ENCODE results near the gene DARS1. TPM values are rescaled to one million over a fixed set of nuclear protein-coding genes. Genes with fewer than 3 reads are reported as not detected.
A peak's percentile ranks its signal among the peaks of the same experiment; 100 is the strongest.

The DARS1 gene
- polyA plus RNA-seq, result 100 to 1,000 TPM in 1 of 2 donors, 10 to 100 TPM in 1; 52.5 to 141 TPM

- Histone ChIP-seq H3K4me3 (ENCODE audit: low read depth in 1 of 2, low read length in 2 of 2) (peak within 1 kb of the TSS; percentile 90 to 100), H3K4me1 (ENCODE audit: control insufficient read depth in 2 of 2, insufficient read depth in 2 of 2, low read length in 1 of 2) (no peaks in the 10 kb centered on the region), H3K27me3 (ENCODE audit: control insufficient read depth in 1 of 2, insufficient read depth in 2 of 2, low read length in 2 of 2) (no peaks in the 10 kb centered on the region), H3K36me3 (ENCODE audit: control insufficient read depth in 2 of 2, insufficient read depth in 2 of 2, low read length in 1 of 2) (peaks cover 0 to 4% of the 10 kb centered on the region in 2 donors), H3K9me3 (ENCODE audit: control insufficient read depth in 2 of 2, insufficient read depth in 1 of 2, low read depth in 1 of 2, low read length in 1 of 2) (no peaks in the 10 kb centered on the region), H3K27ac (ENCODE audit: low read depth in 2 of 2, low read length in 1 of 2) (peak within 1 kb of the TSS; percentile 98 to 99)
- 0% methylated on average over 62 to 64 of the region's 64 CpGs for WGBS, 2 donors
Observed at GRCh38 chr2:135985018-135985825, at the start of gene DARS1. Gene DARS1 (minus strand): TSS chr2:135985626. CDS start chr2:135985468, 158 bp downstream.

DNA sequence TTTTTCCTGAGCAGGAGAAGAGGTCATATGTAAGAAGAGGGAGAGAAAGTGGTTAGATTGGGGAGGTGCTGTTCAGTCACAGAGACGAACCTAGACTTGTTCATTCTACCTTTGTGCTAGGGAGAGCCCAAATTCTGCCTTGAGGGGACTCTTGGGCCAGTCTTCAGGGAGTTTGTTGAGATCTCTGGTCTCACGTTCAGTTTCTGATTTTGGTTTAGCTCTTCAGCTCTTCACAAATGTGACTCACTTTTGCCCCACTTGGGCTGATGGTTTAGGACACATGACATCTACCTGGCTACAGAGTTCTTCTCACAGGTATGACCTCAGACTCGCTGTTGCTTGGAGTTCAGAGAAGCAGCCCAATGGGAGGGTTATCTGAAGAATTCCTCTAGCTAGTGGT lies 49.2 kb upstream of the DARS1 start:
- H3K27me3 ChIP-seq (ENCODE audit: control insufficient read depth in 1 of 2, insufficient read depth in 2 of 2, low read length in 2 of 2), result no peaks in the 10 kb centered on the region
- no peaks in the 10 kb centered on the region for H3K36me3 ChIP-seq (ENCODE audit: control insufficient read depth in 2 of 2, insufficient read depth in 2 of 2, low read length in 1 of 2)
- H3K4me3 ChIP-seq (ENCODE audit: low read depth in 1 of 2, low read length in 2 of 2), result no peak overlapping the region
- H3K27ac ChIP-seq (ENCODE audit: low read depth in 2 of 2, low read length in 1 of 2), result no peak overlapping the region
- no peaks in the 10 kb centered on the region for H3K9me3 ChIP-seq (ENCODE audit: control insufficient read depth in 2 of 2, insufficient read depth in 1 of 2, low read depth in 1 of 2, low read length in 1 of 2)
- WGBS, 2 donors, result 81 to 87% methylated on average over 3 of the region's 3 CpGs
- no peaks in the 10 kb centered on the region for H3K4me1 ChIP-seq (ENCODE audit: control insufficient read depth in 2 of 2, insufficient read depth in 2 of 2, low read length in 1 of 2)

DNA sequence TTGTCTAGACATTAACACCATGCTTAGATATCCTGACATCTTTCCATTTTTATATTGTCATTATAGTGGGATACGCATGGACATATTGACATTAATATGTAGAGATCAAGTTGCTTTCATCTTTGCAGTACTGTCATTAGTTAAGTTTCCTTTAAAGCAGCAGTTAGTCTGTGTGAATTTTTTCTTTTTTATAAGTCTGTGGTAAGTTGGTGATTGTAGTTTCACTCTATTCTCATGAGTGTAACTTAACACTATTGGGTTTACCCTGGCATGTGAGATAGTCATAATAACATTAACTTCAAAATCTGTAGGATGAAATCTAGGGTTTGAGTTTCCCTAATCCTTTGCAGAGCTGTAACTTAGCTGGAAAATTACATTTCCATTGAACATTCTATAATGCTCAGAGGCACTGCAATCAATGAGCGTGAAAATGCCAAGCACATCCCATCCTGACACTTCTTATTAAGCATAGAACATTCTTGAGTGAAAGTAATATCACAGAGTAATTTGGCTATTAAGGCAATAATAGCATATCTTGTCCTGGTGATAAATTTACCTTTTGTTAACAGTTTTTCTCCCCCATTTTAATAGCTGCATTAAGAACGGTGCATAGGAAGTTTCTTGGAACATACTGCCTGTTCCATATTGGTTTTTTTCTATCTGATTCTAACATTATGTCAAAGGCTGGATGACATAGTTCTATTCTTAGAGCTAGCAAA lies 47.5 kb upstream of the DARS1 start:
- Histone ChIP-seq H3K4me3 (ENCODE audit: low read depth in 1 of 2, low read length in 2 of 2) (no peak overlapping the region), H3K27me3 (ENCODE audit: control insufficient read depth in 1 of 2, insufficient read depth in 2 of 2, low read length in 2 of 2) (no peaks in the 10 kb centered on the region), H3K4me1 (ENCODE audit: control insufficient read depth in 2 of 2, insufficient read depth in 2 of 2, low read length in 1 of 2) (no peaks in the 10 kb centered on the region), H3K36me3 (ENCODE audit: control insufficient read depth in 2 of 2, insufficient read depth in 2 of 2, low read length in 1 of 2) (no peaks in the 10 kb centered on the region), H3K27ac (ENCODE audit: low read depth in 2 of 2, low read length in 1 of 2) (no peak overlapping the region), H3K9me3 (ENCODE audit: control insufficient read depth in 2 of 2, insufficient read depth in 1 of 2, low read depth in 1 of 2, low read length in 1 of 2) (no peaks in the 10 kb centered on the region)
- WGBS, 2 donors, result 91 to 96% methylated on average over 3 of the region's 3 CpGs

DNA sequence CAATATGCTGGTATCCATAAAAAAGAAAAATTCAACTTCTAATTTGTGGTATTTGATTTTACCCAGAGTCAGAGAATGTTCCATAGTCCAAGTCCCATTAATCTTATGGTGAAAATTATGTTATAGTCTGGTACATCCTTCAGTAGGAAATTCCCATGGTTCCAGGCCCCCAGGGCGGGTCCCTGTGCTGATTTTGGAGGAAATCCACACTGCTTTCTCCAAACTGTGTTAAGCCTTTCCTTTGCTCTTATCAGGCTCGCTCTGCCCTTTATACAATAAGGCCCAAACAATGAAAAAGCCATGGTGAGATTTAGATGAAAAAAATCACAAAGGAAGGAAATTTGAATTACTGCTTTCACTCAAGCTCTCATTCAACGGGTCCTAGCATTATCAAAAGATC lies 46.8 kb upstream of the DARS1 start:
- H3K4me1 ChIP-seq (ENCODE audit: control insufficient read depth in 2 of 2, insufficient read depth in 2 of 2, low read length in 1 of 2), result no peaks in the 10 kb centered on the region
- no peaks in the 10 kb centered on the region for H3K36me3 ChIP-seq (ENCODE audit: control insufficient read depth in 2 of 2, insufficient read depth in 2 of 2, low read length in 1 of 2)
- H3K27ac ChIP-seq (ENCODE audit: low read depth in 2 of 2, low read length in 1 of 2), result no peak overlapping the region
- 63 to 67% methylated on average over 3 of the region's 3 CpGs for WGBS, 2 donors
- no peaks in the 10 kb centered on the region for H3K27me3 ChIP-seq (ENCODE audit: control insufficient read depth in 1 of 2, insufficient read depth in 2 of 2, low read length in 2 of 2)
- H3K9me3 ChIP-seq (ENCODE audit: control insufficient read depth in 2 of 2, insufficient read depth in 1 of 2, low read depth in 1 of 2, low read length in 1 of 2), result no peaks in the 10 kb centered on the region
- H3K4me3 ChIP-seq (ENCODE audit: low read depth in 1 of 2, low read length in 2 of 2), result no peak overlapping the region

GRCh38 chr2:136031711-136032110 lies 46.3 kb upstream of the DARS1 start:
- 73 to 74% methylated on average over 7 of the region's 7 CpGs for WGBS, 2 donors
- H3K4me3 ChIP-seq (ENCODE audit: low read depth in 1 of 2, low read length in 2 of 2), result no peak overlapping the region
- no peak overlapping the region for H3K27ac ChIP-seq (ENCODE audit: low read depth in 2 of 2, low read length in 1 of 2)

GRCh38 chr2:136030406-136030805 lies 45.0 kb upstream of the DARS1 start:
- Histone ChIP-seq H3K27me3 (ENCODE audit: control insufficient read depth in 1 of 2, insufficient read depth in 2 of 2, low read length in 2 of 2) (no peaks in the 10 kb centered on the region), H3K9me3 (ENCODE audit: control insufficient read depth in 2 of 2, insufficient read depth in 1 of 2, low read depth in 1 of 2, low read length in 1 of 2) (no peaks in the 10 kb centered on the region), H3K36me3 (ENCODE audit: control insufficient read depth in 2 of 2, insufficient read depth in 2 of 2, low read length in 1 of 2) (no peaks in the 10 kb centered on the region), H3K4me1 (ENCODE audit: control insufficient read depth in 2 of 2, insufficient read depth in 2 of 2, low read length in 1 of 2) (no peaks in the 10 kb centered on the region), H3K4me3 (ENCODE audit: low read depth in 1 of 2, low read length in 2 of 2) (no peak overlapping the region), H3K27ac (ENCODE audit: low read depth in 2 of 2, low read length in 1 of 2) (no peak overlapping the region)
- WGBS, 2 donors, result 85 to 88% methylated on average over 3 of the region's 3 CpGs

More at GRCh38 chr2:136031711-136032110, 46.3 kb upstream of the DARS1 start:
- H3K36me3 ChIP-seq (ENCODE audit: control insufficient read depth in 2 of 2, insufficient read depth in 2 of 2, low read length in 1 of 2), result no peaks in the 10 kb centered on the region
- H3K9me3 ChIP-seq (ENCODE audit: control insufficient read depth in 2 of 2, insufficient read depth in 1 of 2, low read depth in 1 of 2, low read length in 1 of 2), result no peaks in the 10 kb centered on the region
- H3K27me3 ChIP-seq (ENCODE audit: control insufficient read depth in 1 of 2, insufficient read depth in 2 of 2, low read length in 2 of 2), result no peaks in the 10 kb centered on the region
- no peaks in the 10 kb centered on the region for H3K4me1 ChIP-seq (ENCODE audit: control insufficient read depth in 2 of 2, insufficient read depth in 2 of 2, low read length in 1 of 2)

DNA sequence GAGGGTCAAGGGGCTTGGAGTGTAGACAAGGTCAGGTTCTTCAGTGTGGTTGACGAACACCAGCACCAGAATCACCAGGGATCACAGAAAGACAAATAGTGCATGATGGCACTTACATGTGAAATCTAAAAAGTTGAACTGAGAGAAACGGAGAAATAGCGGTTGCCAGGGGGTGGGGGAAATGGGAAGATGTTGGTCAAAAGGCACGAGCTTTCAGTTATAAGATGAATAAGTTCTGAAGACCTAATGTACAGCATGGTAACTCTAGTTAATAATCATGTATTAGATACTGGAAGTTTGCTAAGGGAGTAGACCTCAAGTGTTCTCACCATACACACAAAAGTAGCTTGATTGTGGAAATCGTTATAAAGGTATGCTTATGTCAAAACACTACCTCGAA lies 43.7 kb upstream of the DARS1 start:
- Histone ChIP-seq H3K27me3 (ENCODE audit: control insufficient read depth in 1 of 2, insufficient read depth in 2 of 2, low read length in 2 of 2) (no peaks in the 10 kb centered on the region), H3K9me3 (ENCODE audit: control insufficient read depth in 2 of 2, insufficient read depth in 1 of 2, low read depth in 1 of 2, low read length in 1 of 2) (no peaks in the 10 kb centered on the region), H3K4me3 (ENCODE audit: low read depth in 1 of 2, low read length in 2 of 2) (no peak overlapping the region), H3K36me3 (ENCODE audit: control insufficient read depth in 2 of 2, insufficient read depth in 2 of 2, low read length in 1 of 2) (no peaks in the 10 kb centered on the region), H3K27ac (ENCODE audit: low read depth in 2 of 2, low read length in 1 of 2) (no peak overlapping the region), H3K4me1 (ENCODE audit: control insufficient read depth in 2 of 2, insufficient read depth in 2 of 2, low read length in 1 of 2) (no peaks in the 10 kb centered on the region)
- WGBS, 2 donors, result 87 to 89% methylated on average over 6 of the region's 6 CpGs

DNA sequence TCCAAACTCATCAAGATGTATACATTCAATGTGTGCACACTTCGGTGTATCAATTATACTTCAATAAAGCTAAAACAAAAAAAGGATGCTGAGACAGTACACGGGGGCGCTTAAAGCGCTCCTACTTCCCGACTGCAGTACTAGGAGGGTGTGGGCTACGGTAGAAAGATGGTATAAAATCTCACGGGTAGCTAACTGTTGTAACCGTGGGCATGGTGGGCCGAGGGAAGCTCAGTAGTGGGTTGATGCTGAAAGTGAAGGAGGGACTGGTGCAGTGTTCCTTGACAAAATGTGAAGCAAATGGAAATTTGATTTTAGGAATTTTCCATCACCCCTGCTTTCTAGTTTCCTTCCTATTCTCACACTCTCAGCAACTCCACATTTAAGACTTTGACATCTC lies 42.6 kb upstream of the DARS1 start:
- Histone ChIP-seq H3K27ac (ENCODE audit: low read depth in 2 of 2, low read length in 1 of 2) (no peak overlapping the region), H3K36me3 (ENCODE audit: control insufficient read depth in 2 of 2, insufficient read depth in 2 of 2, low read length in 1 of 2) (no peaks in the 10 kb centered on the region), H3K27me3 (ENCODE audit: control insufficient read depth in 1 of 2, insufficient read depth in 2 of 2, low read length in 2 of 2) (no peaks in the 10 kb centered on the region), H3K4me3 (ENCODE audit: low read depth in 1 of 2, low read length in 2 of 2) (no peak overlapping the region), H3K4me1 (ENCODE audit: control insufficient read depth in 2 of 2, insufficient read depth in 2 of 2, low read length in 1 of 2) (no peaks in the 10 kb centered on the region), H3K9me3 (ENCODE audit: control insufficient read depth in 2 of 2, insufficient read depth in 1 of 2, low read depth in 1 of 2, low read length in 1 of 2) (no peaks in the 10 kb centered on the region)
- 98% methylated on average over 9 of the region's 9 CpGs for WGBS, 2 donors

GRCh38 chr2:136027112-136027511 lies 41.7 kb upstream of the DARS1 start:
- no peaks in the 10 kb centered on the region for H3K27me3 ChIP-seq (ENCODE audit: control insufficient read depth in 1 of 2, insufficient read depth in 2 of 2, low read length in 2 of 2)
- H3K9me3 ChIP-seq (ENCODE audit: control insufficient read depth in 2 of 2, insufficient read depth in 1 of 2, low read depth in 1 of 2, low read length in 1 of 2), result no peaks in the 10 kb centered on the region
- H3K4me3 ChIP-seq (ENCODE audit: low read depth in 1 of 2, low read length in 2 of 2), result no peak overlapping the region
- H3K36me3 ChIP-seq (ENCODE audit: control insufficient read depth in 2 of 2, insufficient read depth in 2 of 2, low read length in 1 of 2), result no peaks in the 10 kb centered on the region
- WGBS, 2 donors, result 88% methylated on average over 7 of the region's 7 CpGs
- no peaks in the 10 kb centered on the region for H3K4me1 ChIP-seq (ENCODE audit: control insufficient read depth in 2 of 2, insufficient read depth in 2 of 2, low read length in 1 of 2)
- no peak overlapping the region for H3K27ac ChIP-seq (ENCODE audit: low read depth in 2 of 2, low read length in 1 of 2)

Data from esophagus (tissue), 2 donors.